Peyer's patch (tissue), 4 donors: ENCODE data around the gene CPD.

ENCODE experiments used
- POLR2A ChIP-seq, 2 donors: fragments of 450-650 bp; IDR thresholded peaks; one replicate each; pipeline ENCODE4 v1.5.1; 2017; ENCODE audit warnings: antibody characterized with exemption in 2 of 2, mild to moderate bottlenecking in 2 of 2, moderate library complexity in 2 of 2
- TF ChIP-seq, protein P1 (sequence below), 6 experiments: fragments of 450-650 bp in 4 of 6; fragments of 200-600 bp in 2 of 6; sonication (generic) in 1 of 6; IDR thresholded peaks; one replicate each; pipeline ENCODE4 v1.5.1; 2017 to 2019; ENCODE audit warnings: antibody characterized with exemption in 6 of 6, mild to moderate bottlenecking in 3 of 6, moderate library complexity in 1 of 6

DNA sequence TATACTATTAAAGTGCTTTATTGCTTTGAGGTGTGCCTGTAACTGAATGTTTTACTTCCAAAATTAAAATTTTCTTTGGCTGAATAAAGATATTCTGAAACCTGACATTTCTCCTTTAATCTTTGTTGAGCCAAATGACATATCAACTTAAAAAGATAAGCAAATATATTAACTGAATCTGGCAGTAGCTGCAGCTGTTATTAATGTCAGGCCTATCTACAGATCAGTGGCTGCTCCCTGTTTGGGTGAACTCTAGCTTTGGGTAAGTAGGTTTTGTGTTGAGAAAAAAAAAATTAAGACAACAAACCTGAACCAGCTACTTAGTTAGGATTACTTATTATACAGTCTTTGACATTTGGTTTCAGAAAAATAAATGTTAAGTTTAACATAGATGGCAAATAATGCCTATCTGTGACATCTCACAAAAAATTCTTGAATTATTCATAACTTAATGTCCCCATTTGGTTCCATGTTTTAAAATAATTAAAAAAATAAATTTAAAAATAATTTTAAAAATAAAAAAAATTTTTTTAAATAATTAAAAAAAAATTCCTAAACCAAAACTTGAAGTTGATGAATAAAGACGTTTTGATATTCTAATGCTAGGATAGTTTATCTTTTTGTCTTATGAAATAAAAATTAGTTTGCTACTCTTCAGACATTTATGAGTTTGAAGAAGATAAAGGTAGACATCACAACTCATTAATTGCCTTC lies 19.8 kb downstream of the CPD start:
- TF ChIP-seq, protein P1, sequence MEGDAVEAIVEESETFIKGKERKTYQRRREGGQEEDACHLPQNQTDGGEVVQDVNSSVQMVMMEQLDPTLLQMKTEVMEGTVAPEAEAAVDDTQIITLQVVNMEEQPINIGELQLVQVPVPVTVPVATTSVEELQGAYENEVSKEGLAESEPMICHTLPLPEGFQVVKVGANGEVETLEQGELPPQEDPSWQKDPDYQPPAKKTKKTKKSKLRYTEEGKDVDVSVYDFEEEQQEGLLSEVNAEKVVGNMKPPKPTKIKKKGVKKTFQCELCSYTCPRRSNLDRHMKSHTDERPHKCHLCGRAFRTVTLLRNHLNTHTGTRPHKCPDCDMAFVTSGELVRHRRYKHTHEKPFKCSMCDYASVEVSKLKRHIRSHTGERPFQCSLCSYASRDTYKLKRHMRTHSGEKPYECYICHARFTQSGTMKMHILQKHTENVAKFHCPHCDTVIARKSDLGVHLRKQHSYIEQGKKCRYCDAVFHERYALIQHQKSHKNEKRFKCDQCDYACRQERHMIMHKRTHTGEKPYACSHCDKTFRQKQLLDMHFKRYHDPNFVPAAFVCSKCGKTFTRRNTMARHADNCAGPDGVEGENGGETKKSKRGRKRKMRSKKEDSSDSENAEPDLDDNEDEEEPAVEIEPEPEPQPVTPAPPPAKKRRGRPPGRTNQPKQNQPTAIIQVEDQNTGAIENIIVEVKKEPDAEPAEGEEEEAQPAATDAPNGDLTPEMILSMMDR (IDR thresholded peaks at IDR 0.05) = no peak
- no peak for TF ChIP-seq POLR2A (IDR thresholded peaks at IDR 0.05)
